ENCODE data around the gene SKA3.

GRCh38 chr13:21221268-21221667 lies 44.9 kb upstream of the SKA3 start:
- TF ChIP-seq CTCF (conservative IDR thresholded peaks at IDR 0.05) = no peak
- no peak for TF ChIP-seq EZH2 (IDR thresholded peaks at IDR 0.05; ENCODE audit: low read depth)
